B cell (primary cell): Measurements from ENCODE around the gene FOXD3. TPM values are rescaled to one million over a fixed set of nuclear protein-coding genes. Genes with fewer than 3 reads are reported as not detected.

Experiments used
- ATAC-seq: fragments of 200-7000 bp; cut with Tn5 transposase; one replicate; pipeline ENCODE4 v1.10.0; 2021; ENCODE audit warnings: low read depth, mild to moderate bottlenecking, moderate number of reproducible peaks, moderate library complexity
- CTCF ChIA-PET: fragments of 350-600 bp; sonication (Branson Sonifier 250); formaldehyde crosslinking; loops from one replicate; lab custom pipeline; 2021; ENCODE audit warnings: antibody characterized with exemption, inconsistent platforms; lab: Charles Lee
- POLR2A ChIA-PET: fragments of 350-600 bp; sonication (Branson Sonifier 250); formaldehyde crosslinking; loops from one replicate; lab custom pipeline; 2021; ENCODE audit warnings: antibody characterized with exemption; lab: Charles Lee
- DNase-seq: peaks from one replicate; pipeline ENCODE4 v3.0.0; 2013
- H2AFZ ChIP-seq: 2 replicates; pipeline ENCODE4 v1.6.1; 2012; ENCODE audit warnings: mild to moderate bottlenecking, low read depth, low read length; ENCODE audit not compliant: insufficient read depth, poor library complexity, severe bottlenecking
- H3K27ac ChIP-seq, 2 donors: 1 replicate in 1 of 2; 2 replicates in 1 of 2; pipeline ENCODE4 v1.5.1; 2012 to 2013; ENCODE audit warnings: low read length in 2 of 2, mild to moderate bottlenecking in 2 of 2, moderate library complexity in 1 of 2
- H3K27me3 ChIP-seq, 4 experiments: fragments of 200-600 bp in 1 of 4; sonication (generic) in 1 of 4; replicated peaks in 1 of 4; 1 replicate in 2 of 4; 2 replicates in 2 of 4; pipeline versions ENCODE4 v1.6.1 to v1.7.0; 2013 to 2016; ENCODE audit warnings: low read length in 3 of 4, mild to moderate bottlenecking in 2 of 4, mixed read lengths in 1 of 4, moderate library complexity in 1 of 4; ENCODE audit not compliant: insufficient read depth in 4 of 4, control insufficient read depth in 3 of 4; ENCODE audit errors: control extremely low read depth in 1 of 4
- H3K36me3 ChIP-seq, 2 experiments: replicated peaks in 1 of 2; 1 replicate in 1 of 2; 2 replicates in 1 of 2; pipeline versions ENCODE4 v1.6.1 to v1.7.1; 2013; ENCODE audit warnings: low read length in 1 of 2; ENCODE audit not compliant: insufficient read depth in 2 of 2, control insufficient read depth in 1 of 2; ENCODE audit errors: control extremely low read depth in 1 of 2, extremely low read depth in 1 of 2
- H3K4me1 ChIP-seq, 2 donors: fragments of 200-600 bp in 1 of 2; sonication (generic) in 1 of 2; 1 replicate in 1 of 2; 2 replicates in 1 of 2; pipeline versions ENCODE4 v1.5.1 to v1.6.1; 2013 to 2017; ENCODE audit warnings: low read length in 2 of 2; ENCODE audit not compliant: control insufficient read depth in 2 of 2, insufficient read depth in 2 of 2
- H3K4me2 ChIP-seq: replicated peaks from 2 replicates; pipeline ENCODE3; 2012; ENCODE audit warnings: mild to moderate bottlenecking, low read depth, low read length; ENCODE audit not compliant: poor library complexity, severe bottlenecking
- H3K4me3 ChIP-seq, 5 experiments: fragments of 200-600 bp in 1 of 5; sonication (generic) in 1 of 5; 1 replicate in 3 of 5; 2 replicates in 2 of 5; pipeline versions ENCODE4 v1.5.1 to v1.7.0; 2011 to 2016; ENCODE audit warnings: low read length in 4 of 5, mild to moderate bottlenecking in 4 of 5, low read depth in 2 of 5, control low read depth in 1 of 5, moderate library complexity in 1 of 5; ENCODE audit not compliant: insufficient read depth in 1 of 5; ENCODE audit errors: control extremely low read depth in 1 of 5, extremely low read depth in 1 of 5
- H3K79me2 ChIP-seq: fragments of 200-600 bp; sonication (generic); one replicate; pipeline ENCODE4 v1.6.0; 2016; ENCODE audit warnings: low read length; ENCODE audit not compliant: control insufficient read depth, insufficient read depth
- H3K9ac ChIP-seq: fragments of 200-600 bp; sonication (generic); 2 replicates; pipeline ENCODE4 v1.6.1; 2017; ENCODE audit warnings: mild to moderate bottlenecking, low read length, moderate library complexity
- H3K9me3 ChIP-seq, 3 donors: one replicate each; pipeline versions ENCODE4 v1.6.1 to v1.7.1; 2013; ENCODE audit warnings: low read length in 2 of 3; ENCODE audit not compliant: control insufficient read depth in 2 of 3, insufficient read depth in 1 of 3; ENCODE audit errors: control extremely low read depth in 1 of 3
- H4K20me1 ChIP-seq: 2 replicates; pipeline ENCODE4 v1.6.0; 2012; ENCODE audit warnings: mild to moderate bottlenecking, low read length; ENCODE audit not compliant: insufficient read depth, control insufficient read depth, poor library complexity, severe bottlenecking
- H3K27ac Mint-ChIP-seq: one replicate; pipeline ENCODE4 v1.8.0; 2021; ENCODE audit warnings: mixed read lengths
- H3K27me3 Mint-ChIP-seq: one replicate; pipeline ENCODE4 v1.8.0; 2021; ENCODE audit warnings: mixed read lengths
- H3K4me1 Mint-ChIP-seq: one replicate; pipeline ENCODE4 v1.8.0; 2021; ENCODE audit warnings: mixed read lengths
- H3K4me3 Mint-ChIP-seq: one replicate; pipeline ENCODE4 v1.8.0; 2021; ENCODE audit warnings: mixed read lengths
- H3K9me3 Mint-ChIP-seq: one replicate; pipeline ENCODE4 v1.8.0; 2022; ENCODE audit warnings: mixed read lengths; ENCODE audit not compliant: insufficient read depth
- EZH2 ChIP-seq: IDR thresholded peaks from 2 replicates; pipeline ENCODE4 v1.6.1; 2012; ENCODE audit warnings: borderline replicate concordance, low read depth, mild to moderate bottlenecking, moderate library complexity, low read length; ENCODE audit not compliant: insufficient read depth, poor library complexity, severe bottlenecking
- WGBS: methylation state at CpG from one replicate; pipeline ENCODE4 v1.1.5; 2013; ENCODE audit warnings: missing lambda C conversion rate; ENCODE audit not compliant: insufficient coverage; 5-methylcytosine and 5-hydroxymethylcytosine counted together
- intact Hi-C: fragments of 100-400 bp; cut with micrococcal nuclease; formaldehyde crosslinking; loops from one replicate; pipeline ENCODE4 v1.10.0; 2022
- polyA plus RNA-seq: library from polyadenylated mRNA; depleted of rRNA; stranded (reverse); fragments of >200 nt; gene quantifications from 2 replicates; pipeline ENCODE4 v1.2.3, GENCODE V29; 2012
- total RNA-seq, 2 donors: library from RNA; stranded (reverse); fragments of 120-200 nt in 1 of 2; gene quantifications; 1 replicate in 1 of 2; 2 replicates in 1 of 2; pipeline versions ENCODE4 v1.2.3 to v1.2.4, GENCODE V29; 2013 to 2022
- TF ChIP-seq, protein P1 (sequence below): fragments of 200-600 bp; IDR thresholded peaks from one replicate; pipeline ENCODE4 v1.8.0; 2022; ENCODE audit warnings: antibody characterized with exemption, mild to moderate bottlenecking

FOXD3 gene
- total and polyA plus RNA-seq, 2 donors (not counting 1 experiment from before 2014, with no cell fraction given): not detected

DNA sequence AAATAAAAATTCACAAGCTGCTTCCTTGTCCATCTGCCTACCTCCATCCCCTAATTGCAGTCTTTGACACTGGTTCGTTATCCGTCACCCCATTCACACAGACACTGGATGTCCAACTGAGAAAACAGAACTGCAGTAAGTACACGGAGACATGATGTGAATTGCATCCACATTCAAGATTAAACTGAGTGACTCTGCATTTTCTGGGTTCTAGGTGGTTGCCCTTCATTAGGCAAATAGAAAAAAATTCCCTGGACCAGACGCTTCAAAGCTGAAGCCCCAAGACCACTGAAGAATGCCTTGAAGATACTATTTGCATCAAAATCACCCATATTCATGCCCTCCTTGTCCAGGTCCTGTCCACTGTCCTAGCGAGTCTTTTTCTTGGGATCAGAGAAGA is 37.2 kb downstream of the FOXD3 start:
- no peak overlapping the region for H3K27ac Mint-ChIP-seq
- ATAC-seq (no peak), DNase-seq (no peak)
- no peak for TF ChIP-seq EZH2
- TF ChIP-seq, protein P1, sequence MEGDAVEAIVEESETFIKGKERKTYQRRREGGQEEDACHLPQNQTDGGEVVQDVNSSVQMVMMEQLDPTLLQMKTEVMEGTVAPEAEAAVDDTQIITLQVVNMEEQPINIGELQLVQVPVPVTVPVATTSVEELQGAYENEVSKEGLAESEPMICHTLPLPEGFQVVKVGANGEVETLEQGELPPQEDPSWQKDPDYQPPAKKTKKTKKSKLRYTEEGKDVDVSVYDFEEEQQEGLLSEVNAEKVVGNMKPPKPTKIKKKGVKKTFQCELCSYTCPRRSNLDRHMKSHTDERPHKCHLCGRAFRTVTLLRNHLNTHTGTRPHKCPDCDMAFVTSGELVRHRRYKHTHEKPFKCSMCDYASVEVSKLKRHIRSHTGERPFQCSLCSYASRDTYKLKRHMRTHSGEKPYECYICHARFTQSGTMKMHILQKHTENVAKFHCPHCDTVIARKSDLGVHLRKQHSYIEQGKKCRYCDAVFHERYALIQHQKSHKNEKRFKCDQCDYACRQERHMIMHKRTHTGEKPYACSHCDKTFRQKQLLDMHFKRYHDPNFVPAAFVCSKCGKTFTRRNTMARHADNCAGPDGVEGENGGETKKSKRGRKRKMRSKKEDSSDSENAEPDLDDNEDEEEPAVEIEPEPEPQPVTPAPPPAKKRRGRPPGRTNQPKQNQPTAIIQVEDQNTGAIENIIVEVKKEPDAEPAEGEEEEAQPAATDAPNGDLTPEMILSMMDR: no peak
- H3K27ac ChIP-seq: no peak overlapping the region
- no peaks in the 10 kb centered on the region for H3K4me1 ChIP-seq
- WGBS: 100% methylated on average over 3 of the region's 5 CpGs
- no peak overlapping the region for H3K9ac ChIP-seq
- H3K4me2 ChIP-seq: no peak overlapping the region
- no peaks in the 10 kb centered on the region for H3K4me1 Mint-ChIP-seq
- intact Hi-C loops: no loop called here
- ChIA-PET POLR2A (no interaction called here), CTCF (no interaction called here)
- H3K9me3 ChIP-seq: no peaks in the 10 kb centered on the region
- H3K4me3 ChIP-seq: no peak overlapping the region
- no peak overlapping the region for H3K4me3 Mint-ChIP-seq
- no peaks in the 10 kb centered on the region for H4K20me1 ChIP-seq
- H3K9me3 Mint-ChIP-seq: no peaks in the 10 kb centered on the region
- no peak overlapping the region for H2AFZ ChIP-seq
- peaks cover 0 to 3% (median 0%) of the 10 kb centered on the region in 4 experiments for H3K27me3 ChIP-seq
- no peaks in the 10 kb centered on the region for H3K79me2 ChIP-seq
- peaks cover 17% of the 10 kb centered on the region for H3K27me3 Mint-ChIP-seq
- no peaks in the 10 kb centered on the region for H3K36me3 ChIP-seq

DNA sequence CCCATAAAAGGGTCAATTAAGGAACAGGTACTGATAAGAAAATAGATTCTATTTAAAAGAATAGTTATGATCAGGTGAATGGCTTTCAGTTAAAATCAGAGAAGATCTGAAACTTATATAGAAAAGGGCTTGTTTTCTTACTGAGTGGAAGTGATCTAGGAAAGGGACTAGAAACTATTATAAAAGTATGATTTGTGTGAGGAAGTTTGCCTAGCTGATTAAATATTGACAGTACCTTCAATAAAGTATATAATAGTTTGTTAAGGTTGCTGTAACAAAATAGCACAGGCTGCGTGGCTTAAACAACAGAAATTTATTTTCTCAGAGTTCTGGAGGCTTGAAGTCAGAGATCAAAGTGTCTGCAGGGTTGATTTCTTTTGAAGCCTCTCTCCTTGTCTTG is 39.7 kb downstream of the FOXD3 start:
- no CpG with 5 or more reads among the region's 1 CpG for WGBS
- H3K9me3 ChIP-seq: no peaks in the 10 kb centered on the region
- ChIA-PET POLR2A (no interaction called here), CTCF (no interaction called here)
- H3K79me2 ChIP-seq: no peaks in the 10 kb centered on the region
- H3K4me2 ChIP-seq: no peak overlapping the region
- H3K27ac ChIP-seq: no peak overlapping the region
- TF ChIP-seq, protein P1: no peak
- no peak for TF ChIP-seq EZH2
- peaks cover 7% of the 10 kb centered on the region for H3K4me1 Mint-ChIP-seq
- H4K20me1 ChIP-seq: no peaks in the 10 kb centered on the region
- no peak overlapping the region for H3K9ac ChIP-seq
- H3K27ac Mint-ChIP-seq: no peak overlapping the region
- peaks cover 10% of the 10 kb centered on the region for H3K27me3 Mint-ChIP-seq
- H3K4me1 ChIP-seq: peaks cover 4 to 5% of the 10 kb centered on the region in 2 donors
- H3K9me3 Mint-ChIP-seq: no peaks in the 10 kb centered on the region
- no peak overlapping the region for H3K4me3 Mint-ChIP-seq
- no peak for ATAC-seq
- H2AFZ ChIP-seq: no peak overlapping the region
- no peaks in the 10 kb centered on the region for H3K36me3 ChIP-seq
- no peaks in the 10 kb centered on the region for H3K27me3 ChIP-seq
- H3K4me3 ChIP-seq: no peak overlapping the region
- intact Hi-C loops: no loop called here
- no peak for DNase-seq
